Esophagus squamous epithelium (tissue), 5 donors: ENCODE measurements around the gene IKZF1. TPM values are rescaled to one million over a fixed set of nuclear protein-coding genes. Genes with fewer than 3 reads are reported as not detected.

Experiments
- DNase-seq: peaks from one replicate; lab custom pipeline; 2025; lab: John Stamatoyannopoulos, UW
- H3K27ac ChIP-seq, 4 donors: fragments of 200-600 bp; sonication (generic); one replicate each; pipeline ENCODE4 v1.5.1; 2016 to 2019; ENCODE audit warnings: mild to moderate bottlenecking in 1 of 4
- H3K27me3 ChIP-seq, 4 donors: fragments of 200-600 bp; sonication (generic); 1 replicate in 3 of 4; 2 replicates in 1 of 4; pipeline versions ENCODE4 v1.5.1 to v1.6.0; 2017 to 2021; ENCODE audit warnings: antibody characterized with exemption in 1 of 4
- H3K36me3 ChIP-seq, 3 donors: fragments of 200-600 bp; sonication (generic); one replicate each; pipeline ENCODE4 v1.5.1; 2016 to 2019
- H3K4me1 ChIP-seq, 3 donors: fragments of 200-600 bp; sonication (generic); one replicate each; pipeline ENCODE4 v1.5.1; 2017 to 2019
- H3K4me3 ChIP-seq, 4 donors: fragments of 200-600 bp; sonication (generic); 1 replicate in 3 of 4; 2 replicates in 1 of 4; pipeline ENCODE4 v1.5.1; 2016 to 2019; ENCODE audit warnings: mild to moderate bottlenecking in 2 of 4, moderate library complexity in 1 of 4
- H3K9me3 ChIP-seq, 3 donors: fragments of 200-600 bp; sonication (generic); one replicate each; pipeline ENCODE4 v1.5.1; 2016 to 2019
- CTCF ChIP-seq, 6 experiments: fragments of 450-650 bp in 4 of 6; fragments of 200-600 bp in 2 of 6; sonication (generic) in 2 of 6; IDR thresholded peaks; one replicate each; pipeline ENCODE4 v1.5.1; 2016 to 2019; ENCODE audit warnings: antibody characterized with exemption in 6 of 6, mild to moderate bottlenecking in 4 of 6, moderate library complexity in 4 of 6
- POLR2A ChIP-seq, 4 donors: fragments of 450-650 bp; IDR thresholded peaks; one replicate each; pipeline ENCODE4 v1.6.1; 2017; ENCODE audit warnings: antibody characterized with exemption in 4 of 4, mild to moderate bottlenecking in 4 of 4, moderate library complexity in 3 of 4
- WGBS, 2 donors: methylation state at CpG; one replicate each; pipeline ENCODE4 v1.1.5; 2018; 5-methylcytosine and 5-hydroxymethylcytosine counted together
- intact Hi-C: fragments of 100-400 bp; cut with DNase I; formaldehyde crosslinking; loops from one replicate; pipeline ENCODE4 v1.15.0; 2022
- total RNA-seq, 4 donors: library from RNA; depleted of rRNA; stranded (reverse); fragments of >200 nt; gene quantifications; one replicate each; pipeline ENCODE4 v1.1.0, GENCODE V29; 2016
- donor health status: DM: yes; HTN: yes; CAD: no.

The IKZF1 gene
- total RNA-seq, 4 donors from 2014 or later, result 4.9 to 29.6 (median 8.4) TPM

- intact Hi-C loops, result no loop called here
- H3K27me3 ChIP-seq, result peaks cover 0 to 11% (median 0%) of the 10 kb centered on the region in 4 donors
- H3K4me1 ChIP-seq, result peaks cover 0 to 2% (median 0%) of the 10 kb centered on the region in 3 donors
- TF ChIP-seq CTCF (IDR thresholded peaks at IDR 0.05), result no peak
- no peak for TF ChIP-seq POLR2A (IDR thresholded peaks at IDR 0.05)
- no peak for DNase-seq
- H3K4me3 ChIP-seq, result no peak overlapping the region
- no peak overlapping the region for H3K27ac ChIP-seq
- no peaks in the 10 kb centered on the region for H3K36me3 ChIP-seq
- 67 to 76% methylated on average over 1 of the region's 1 CpG for WGBS, 2 donors
- H3K9me3 ChIP-seq, result no peaks in the 10 kb centered on the region
These were observed 88.6 kb downstream of the IKZF1 start for GRCh38 chr7:50393076-50393475.

- TF ChIP-seq CTCF (IDR thresholded peaks at IDR 0.05) (no peak), POLR2A (IDR thresholded peaks at IDR 0.05) (no peak)
- Histone ChIP-seq H3K9me3 (no peaks in the 10 kb centered on the region), H3K27ac (no peak overlapping the region), H3K4me1 (peaks cover 0 to 2% (median 0%) of the 10 kb centered on the region in 3 donors), H3K4me3 (no peak overlapping the region), H3K27me3 (peaks cover 0 to 17% (median 0%) of the 10 kb centered on the region in 4 donors), H3K36me3 (no peaks in the 10 kb centered on the region)
- WGBS, 2 donors, result 56 to 58% methylated on average over 8 to 9 of the region's 9 CpGs
- intact Hi-C loops, result no loop called here
- DNase-seq, result no peak
These were observed 89.2 kb downstream of the IKZF1 start for GRCh38 chr7:50393547-50394252.

- WGBS, 2 donors, result 92 to 100% methylated on average over 1 of the region's 1 CpG
- no peak for TF ChIP-seq CTCF (IDR thresholded peaks at IDR 0.05)
- no peak for TF ChIP-seq POLR2A (IDR thresholded peaks at IDR 0.05)
- Histone ChIP-seq H3K27me3 (peaks cover 0 to 21% (median 0%) of the 10 kb centered on the region in 4 donors), H3K4me3 (no peak overlapping the region), H3K9me3 (no peaks in the 10 kb centered on the region), H3K4me1 (peaks cover 0 to 2% (median 0%) of the 10 kb centered on the region in 3 donors), H3K36me3 (no peaks in the 10 kb centered on the region), H3K27ac (no peak overlapping the region)
- no peak for DNase-seq
- intact Hi-C loops, result no loop called here
These were observed 89.8 kb downstream of the IKZF1 start for GRCh38 chr7:50394315-50394714.

GRCh38 chr7:50396856-50397255 lies 92.3 kb downstream of the IKZF1 start:
- peaks cover 0 to 8% (median 2%) of the 10 kb centered on the region in 3 donors for H3K4me1 ChIP-seq
- intact Hi-C loops, result no loop called here
- H3K4me3 ChIP-seq, result no peak overlapping the region
- TF ChIP-seq POLR2A (IDR thresholded peaks at IDR 0.05), result no peak
- TF ChIP-seq CTCF (IDR thresholded peaks at IDR 0.05), result no peak
- H3K9me3 ChIP-seq, result no peaks in the 10 kb centered on the region
- WGBS, 2 donors, result 65 to 87% methylated on average over 1 to 2 of the region's 2 CpGs
- H3K36me3 ChIP-seq, result peaks cover 0 to 6% (median 0%) of the 10 kb centered on the region in 3 donors
- peaks cover 0 to 46% (median 0%) of the 10 kb centered on the region in 4 donors for H3K27me3 ChIP-seq
- no peak overlapping the region for H3K27ac ChIP-seq
- DNase-seq, result no peak

- no peak overlapping the region for H3K4me3 ChIP-seq
- intact Hi-C loops, result no loop called here
- H3K4me1 ChIP-seq, result peaks cover 0 to 8% (median 2%) of the 10 kb centered on the region in 3 donors
- no peak overlapping the region for H3K27ac ChIP-seq
- peaks cover 0 to 6% (median 0%) of the 10 kb centered on the region in 3 donors for H3K36me3 ChIP-seq
- peaks cover 0 to 52% (median 0%) of the 10 kb centered on the region in 4 donors for H3K27me3 ChIP-seq
- H3K9me3 ChIP-seq, result no peaks in the 10 kb centered on the region
- DNase-seq, result no peak
- 69 to 87% methylated on average over 2 of the region's 2 CpGs for WGBS, 2 donors
- TF ChIP-seq POLR2A (IDR thresholded peaks at IDR 0.05), result no peak
- no peak for TF ChIP-seq CTCF (IDR thresholded peaks at IDR 0.05)
These were observed 92.9 kb downstream of the IKZF1 start for GRCh38 chr7:50397320-50397970.
